ENCODE results near the gene SMIM1.

SMIM1 gene

GRCh38 chr1:3734602-3735001 lies 37.9 kb upstream of the SMIM1 start:
- Histone ChIP-seq H3K4me3 (ENCODE audit: low read length) (no peak overlapping the region), H3K36me3 (ENCODE audit: control insufficient read depth, low read length) (no peaks in the 10 kb centered on the region), H3K4me1 (ENCODE audit: control insufficient read depth, low read length) (no peaks in the 10 kb centered on the region), H4K20me1 (ENCODE audit: control insufficient read depth, insufficient read depth, low read depth, low read length) (no peaks in the 10 kb centered on the region), H3K27me3 (ENCODE audit: control insufficient read depth, low read length) (no peaks in the 10 kb centered on the region), H3K27ac (ENCODE audit: low read depth, low read length) (no peak overlapping the region), H3K4me2 (ENCODE audit: low read length) (no peak overlapping the region), H3K9me3 (ENCODE audit: control insufficient read depth, insufficient read depth, low read length) (no peaks in the 10 kb centered on the region), H3K9me2 (replicated peaks; ENCODE audit: control insufficient read depth, low read length) (no peaks in the 10 kb centered on the region), H3F3A (ENCODE audit: control insufficient read depth, insufficient read depth) (no peaks in the 10 kb centered on the region), H3K79me2 (ENCODE audit: control insufficient read depth, low read length) (no peaks in the 10 kb centered on the region)
- TF ChIP-seq EZH2phosphoT487 (IDR thresholded peaks at IDR 0.05; ENCODE audit: borderline replicate concordance, low read length) (no peak), CTCF (IDR thresholded peaks at IDR 0.05; ENCODE audit: low read depth, low read length, poor library complexity, severe bottlenecking) (no peak)

DNA sequence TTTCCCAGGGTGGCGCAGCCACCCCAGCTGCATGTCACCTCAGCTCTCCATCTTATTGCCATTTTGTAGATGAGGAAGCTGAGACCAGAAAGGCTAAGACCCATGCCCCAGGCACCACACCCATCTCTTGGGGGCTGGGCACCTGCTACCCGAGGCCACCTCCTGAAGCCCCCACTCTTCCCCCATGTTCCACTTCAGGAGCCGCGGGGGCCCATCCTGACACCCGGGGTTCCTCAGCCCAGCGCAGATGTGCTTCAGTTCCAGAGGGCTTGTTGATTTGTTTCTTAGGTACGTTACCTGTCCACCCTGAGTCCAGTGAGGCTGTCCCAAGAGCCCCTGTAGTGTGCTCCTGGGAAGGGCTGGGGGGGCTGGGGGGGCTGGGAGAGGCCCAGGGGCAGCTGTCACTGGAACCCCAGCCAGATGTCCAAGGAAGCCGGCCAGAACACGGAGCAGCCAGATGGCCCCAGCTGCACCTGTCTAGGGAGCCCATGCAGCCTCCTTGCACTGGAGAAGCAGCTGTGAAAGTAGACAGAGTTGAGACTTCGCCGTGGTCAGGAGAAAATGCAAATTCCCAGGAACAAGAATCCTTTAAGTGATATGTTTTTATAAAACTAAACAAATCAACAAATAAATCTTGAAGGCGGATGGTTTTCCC lies 37.4 kb upstream of the SMIM1 start:
- H3K4me2 ChIP-seq (ENCODE audit: low read length): no peak overlapping the region
- TF ChIP-seq EZH2phosphoT487 (IDR thresholded peaks at IDR 0.05; ENCODE audit: borderline replicate concordance, low read length): no peak
- TF ChIP-seq CTCF (IDR thresholded peaks at IDR 0.05; ENCODE audit: low read depth, low read length, poor library complexity, severe bottlenecking): no peak
- H3K9me2 ChIP-seq (replicated peaks; ENCODE audit: control insufficient read depth, low read length): no peaks in the 10 kb centered on the region
- H3K4me1 ChIP-seq (ENCODE audit: control insufficient read depth, low read length): no peaks in the 10 kb centered on the region
- no peaks in the 10 kb centered on the region for H3K9me3 ChIP-seq (ENCODE audit: control insufficient read depth, insufficient read depth, low read length)
- no peaks in the 10 kb centered on the region for H3K27me3 ChIP-seq (ENCODE audit: control insufficient read depth, low read length)
- no peak overlapping the region for H3K4me3 ChIP-seq (ENCODE audit: low read length)
- no peak overlapping the region for H3K27ac ChIP-seq (ENCODE audit: low read depth, low read length)
- no peaks in the 10 kb centered on the region for H3K79me2 ChIP-seq (ENCODE audit: control insufficient read depth, low read length)
- H3F3A ChIP-seq (ENCODE audit: control insufficient read depth, insufficient read depth): no peaks in the 10 kb centered on the region
- H3K36me3 ChIP-seq (ENCODE audit: control insufficient read depth, low read length): no peaks in the 10 kb centered on the region
- H4K20me1 ChIP-seq (ENCODE audit: control insufficient read depth, insufficient read depth, low read depth, low read length): no peaks in the 10 kb centered on the region

- no peaks in the 10 kb centered on the region for H3K9me2 ChIP-seq (replicated peaks; ENCODE audit: control insufficient read depth, low read length)
- H3F3A ChIP-seq (ENCODE audit: control insufficient read depth, insufficient read depth): no peaks in the 10 kb centered on the region
- no peak overlapping the region for H3K4me3 ChIP-seq (ENCODE audit: low read length)
- H3K27me3 ChIP-seq (ENCODE audit: control insufficient read depth, low read length): no peaks in the 10 kb centered on the region
- TF ChIP-seq EZH2phosphoT487 (IDR thresholded peaks at IDR 0.05; ENCODE audit: borderline replicate concordance, low read length) (no peak), CTCF (IDR thresholded peaks at IDR 0.05; ENCODE audit: low read depth, low read length, poor library complexity, severe bottlenecking) (no peak)
- H3K27ac ChIP-seq (ENCODE audit: low read depth, low read length): no peak overlapping the region
- no peaks in the 10 kb centered on the region for H3K9me3 ChIP-seq (ENCODE audit: control insufficient read depth, insufficient read depth, low read length)
- H3K36me3 ChIP-seq (ENCODE audit: control insufficient read depth, low read length): no peaks in the 10 kb centered on the region
- no peaks in the 10 kb centered on the region for H3K79me2 ChIP-seq (ENCODE audit: control insufficient read depth, low read length)
- H3K4me1 ChIP-seq (ENCODE audit: control insufficient read depth, low read length): no peaks in the 10 kb centered on the region
- H4K20me1 ChIP-seq (ENCODE audit: control insufficient read depth, insufficient read depth, low read depth, low read length): no peaks in the 10 kb centered on the region
- no peak overlapping the region for H3K4me2 ChIP-seq (ENCODE audit: low read length)
Measured at GRCh38 chr1:3735688-3736087, 36.9 kb upstream of the SMIM1 start.
